Measurements from ENCODE around the gene MTCH1.

MTCH1 gene

GRCh38 chr6:36978421-36979346 is 7.3 kb downstream of the MTCH1 start:
- H3K27ac ChIP-seq: no peak overlapping the region
- TF ChIP-seq ZFX (IDR thresholded peaks at IDR 0.05) (no peak), CTCF (conservative IDR thresholded peaks at IDR 0.05) (no peak)

- H3K27ac ChIP-seq: no peak overlapping the region
- TF ChIP-seq ZFX (IDR thresholded peaks at IDR 0.05): no peak
- TF ChIP-seq CTCF (conservative IDR thresholded peaks at IDR 0.05): no peak; the same call in 1 of the 2 replicates
These were observed 8.5 kb downstream of the MTCH1 start for GRCh38 chr6:36977470-36977941.

GRCh38 chr6:36976931-36977330 is 9.1 kb downstream of the MTCH1 start:
- no peak overlapping the region for H3K27ac ChIP-seq
- TF ChIP-seq ZFX (IDR thresholded peaks at IDR 0.05): no peak
- no peak for TF ChIP-seq CTCF (conservative IDR thresholded peaks at IDR 0.05)

GRCh38 chr6:36976509-36976908 is 9.5 kb downstream of the MTCH1 start:
- H3K27ac ChIP-seq: no peak overlapping the region
- TF ChIP-seq ZFX (IDR thresholded peaks at IDR 0.05): no peak
- TF ChIP-seq CTCF (conservative IDR thresholded peaks at IDR 0.05): no peak

GRCh38 chr6:36976007-36976264 is 10.1 kb downstream of the MTCH1 start:
- H3K27ac ChIP-seq: no peak overlapping the region
- TF ChIP-seq CTCF (conservative IDR thresholded peaks at IDR 0.05) (no peak), ZFX (IDR thresholded peaks at IDR 0.05) (no peak)

- TF ChIP-seq ZFX (IDR thresholded peaks at IDR 0.05) (no peak), CTCF (conservative IDR thresholded peaks at IDR 0.05) (no peak)
- no peak overlapping the region for H3K27ac ChIP-seq
These were observed 10.6 kb downstream of the MTCH1 start for GRCh38 chr6:36975231-36976006.

GRCh38 chr6:36973647-36974046 is 12.3 kb downstream of the MTCH1 start:
- no peak for TF ChIP-seq CTCF (conservative IDR thresholded peaks at IDR 0.05)
- TF ChIP-seq ZFX (IDR thresholded peaks at IDR 0.05): no peak
- no peak overlapping the region for H3K27ac ChIP-seq
